HG03108 (cell line): ENCODE results near the gene KCTD11.
A peak's percentile ranks its signal among the peaks of the same experiment; 100 is the strongest.

ENCODE experiments used
- ATAC-seq: cut with Tn5 transposase; IDR thresholded peaks from one replicate; pipeline ENCODE4 v1.9.1; 2021; ENCODE audit warnings: moderate library complexity; ENCODE audit not compliant: unreplicated experiment

The KCTD11 gene

DNA sequence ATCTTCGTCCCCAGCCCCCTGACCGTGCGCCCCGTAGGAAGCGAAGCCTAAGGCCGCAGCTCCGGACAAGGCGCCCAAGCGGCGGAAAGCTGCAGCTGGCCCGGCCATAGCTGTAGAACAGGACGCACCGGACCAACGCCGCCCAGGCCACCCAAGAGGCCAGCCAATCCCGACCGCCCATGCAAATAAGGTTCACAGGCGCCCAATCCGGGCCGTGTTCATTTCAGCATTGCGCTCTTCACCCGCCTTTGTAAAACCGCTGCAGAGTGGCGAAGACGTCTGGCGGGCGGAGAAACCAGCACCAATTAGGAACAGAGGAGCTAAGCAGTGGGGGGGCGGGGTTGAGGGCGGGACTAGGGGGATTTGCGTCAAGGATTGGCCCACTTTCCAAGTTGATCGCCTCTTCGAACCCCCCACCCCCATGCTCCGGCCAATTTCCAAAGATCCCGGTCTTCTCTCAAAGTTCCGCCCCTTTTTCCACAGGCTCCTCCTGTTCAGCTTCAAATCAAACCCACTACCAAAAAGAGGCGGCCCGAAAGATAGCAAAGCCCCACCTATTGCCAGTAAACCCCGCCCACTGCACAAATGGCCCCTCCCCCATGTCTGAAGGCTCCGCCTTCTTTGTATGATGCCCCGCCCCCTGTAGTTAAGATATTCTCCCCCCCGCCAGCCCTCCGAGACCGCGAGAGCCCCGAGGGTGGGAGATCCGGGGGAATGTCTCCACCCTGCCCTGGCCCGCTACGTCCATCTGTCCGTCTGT, 52.2 kb downstream of the KCTD11 start, which contains the start of gene TMEM256:
Gene TMEM256, minus strand, starts transcription at position 121 of the 760 bp plus-strand sequence. Its CDS starts 13 bp downstream, at position 108.
- peak; percentile 89 for ATAC-seq
